MM.1S (cell line): ENCODE measurements around the gene PLD1.

ENCODE experiments used
- DNase-seq: peaks from one replicate; pipeline ENCODE4 v3.0.0-alpha.2; 2015
- H2AFZ ChIP-seq: fragments of 300-600 bp; sonication (generic); 2 replicates; pipeline ENCODE4 v1.6.0; 2016; ENCODE audit warnings: antibody characterized with exemption, low read length
- H3F3A ChIP-seq: fragments of 300-600 bp; sonication (generic); 2 replicates; pipeline ENCODE4 v1.6.1; 2016; ENCODE audit warnings: mild to moderate bottlenecking, antibody characterized with exemption, low read length, moderate library complexity, mixed read lengths; ENCODE audit not compliant: insufficient read depth
- H3K27ac ChIP-seq: fragments of 300-600 bp; sonication (generic); 2 replicates; pipeline ENCODE4 v1.5.1; 2016; ENCODE audit warnings: mild to moderate bottlenecking, low read length
- H3K27me3 ChIP-seq: fragments of 300-600 bp; sonication (generic); replicated peaks from 2 replicates; pipeline ENCODE4 v1.6.0; 2016; ENCODE audit warnings: low read length; ENCODE audit not compliant: insufficient read depth
- H3K36me3 ChIP-seq: fragments of 300-600 bp; sonication (generic); replicated peaks from 2 replicates; pipeline ENCODE4 v1.6.1; 2016; ENCODE audit warnings: mild to moderate bottlenecking, low read length, mixed read lengths; ENCODE audit not compliant: insufficient read depth
- H3K4me1 ChIP-seq: fragments of 300-600 bp; sonication (generic); 2 replicates; pipeline ENCODE4 v1.6.1; 2016; ENCODE audit warnings: low read length, mixed read lengths
- H3K4me2 ChIP-seq: fragments of 300-600 bp; sonication (generic); 2 replicates; pipeline ENCODE4 v1.6.0; 2016; ENCODE audit warnings: low read depth, low read length
- H3K4me3 ChIP-seq: fragments of 300-600 bp; sonication (generic); 2 replicates; pipeline ENCODE4 v1.5.1; 2016; ENCODE audit warnings: low read length, mixed read lengths
- H3K79me2 ChIP-seq: fragments of 300-600 bp; sonication (generic); 2 replicates; pipeline ENCODE4 v1.6.1; 2016; ENCODE audit warnings: mixed run types, low read length, mixed read lengths
- H3K9ac ChIP-seq: fragments of 300-600 bp; sonication (generic); 2 replicates; pipeline ENCODE4 v1.6.1; 2016; ENCODE audit warnings: low read length, mixed read lengths
- H3K9me2 ChIP-seq: fragments of 300-600 bp; sonication (generic); replicated peaks from 2 replicates; pipeline ENCODE4 v1.6.1; 2016; ENCODE audit warnings: mild to moderate bottlenecking, low read length, mixed read lengths; ENCODE audit not compliant: insufficient read depth
- H3K9me3 ChIP-seq: fragments of 300-600 bp; sonication (generic); replicated peaks from 2 replicates; pipeline ENCODE4 v1.6.1; 2016; ENCODE audit warnings: mild to moderate bottlenecking, low read length, mixed read lengths; ENCODE audit not compliant: insufficient read depth
- H4K20me1 ChIP-seq: fragments of 300-600 bp; sonication (generic); 2 replicates; pipeline ENCODE4 v1.6.1; 2016; ENCODE audit warnings: mild to moderate bottlenecking, low read length, moderate library complexity, mixed read lengths; ENCODE audit not compliant: insufficient read depth
- CTCF ChIP-seq: fragments of 300-600 bp; sonication (generic); IDR thresholded peaks from 2 replicates; pipeline ENCODE4 v1.5.1; 2016; ENCODE audit warnings: antibody characterized with exemption, low read length, mixed read lengths
- EZH2 ChIP-seq: fragments of 300-600 bp; sonication (generic); optimal IDR thresholded peaks from 2 replicates; pipeline ENCODE3; 2017; ENCODE audit warnings: low read depth, mild to moderate bottlenecking, antibody characterized with exemption, low read length, mixed read lengths
- EZH2phosphoT487 ChIP-seq: fragments of 300-600 bp; sonication (generic); IDR thresholded peaks from 2 replicates; pipeline ENCODE4 v1.6.1; 2018; ENCODE audit warnings: antibody characterized with exemption, low read length

Gene PLD1

GRCh38 chr3:171684221-171684620 is 126.1 kb downstream of the PLD1 start:
- no peak for TF ChIP-seq EZH2phosphoT487
- no peak for TF ChIP-seq EZH2
- no peak for TF ChIP-seq CTCF
- Histone ChIP-seq H3K36me3 (no peaks in the 10 kb centered on the region), H3F3A (no peaks in the 10 kb centered on the region), H3K9me3 (no peaks in the 10 kb centered on the region), H3K4me3 (no peak overlapping the region), H3K27ac (no peak overlapping the region), H2AFZ (no peak overlapping the region), H3K4me1 (no peaks in the 10 kb centered on the region), H3K9me2 (no peaks in the 10 kb centered on the region), H3K27me3 (no peaks in the 10 kb centered on the region), H4K20me1 (no peaks in the 10 kb centered on the region), H3K4me2 (no peak overlapping the region), H3K9ac (no peak overlapping the region), H3K79me2 (no peaks in the 10 kb centered on the region)
- DNase-seq: no peak

- Histone ChIP-seq H4K20me1 (no peaks in the 10 kb centered on the region), H3K4me1 (no peaks in the 10 kb centered on the region), H3K9me2 (no peaks in the 10 kb centered on the region), H3K4me3 (no peak overlapping the region), H3K4me2 (no peak overlapping the region), H3K27me3 (no peaks in the 10 kb centered on the region), H3K79me2 (no peaks in the 10 kb centered on the region), H3K36me3 (no peaks in the 10 kb centered on the region), H3K9ac (no peak overlapping the region), H3F3A (no peaks in the 10 kb centered on the region), H3K9me3 (no peaks in the 10 kb centered on the region), H3K27ac (no peak overlapping the region), H2AFZ (no peak overlapping the region)
- DNase-seq: no peak
- TF ChIP-seq EZH2phosphoT487: no peak
- no peak for TF ChIP-seq EZH2
- no peak for TF ChIP-seq CTCF
Observed at GRCh38 chr3:171682743-171683142, 127.5 kb downstream of the PLD1 start.

- Histone ChIP-seq H3K27me3 (no peaks in the 10 kb centered on the region), H3K9me3 (no peaks in the 10 kb centered on the region), H2AFZ (no peak overlapping the region), H3K4me3 (no peak overlapping the region), H3K36me3 (no peaks in the 10 kb centered on the region), H3K9me2 (no peaks in the 10 kb centered on the region), H3K9ac (no peak overlapping the region), H3F3A (no peaks in the 10 kb centered on the region), H3K4me1 (no peaks in the 10 kb centered on the region), H3K27ac (no peak overlapping the region), H3K4me2 (no peak overlapping the region), H3K79me2 (no peaks in the 10 kb centered on the region), H4K20me1 (no peaks in the 10 kb centered on the region)
- TF ChIP-seq EZH2phosphoT487: no peak
- TF ChIP-seq EZH2: no peak
- TF ChIP-seq CTCF: no peak
- DNase-seq: no peak
Observed at GRCh38 chr3:171680726-171681411, 129.4 kb downstream of the PLD1 start.
